ENCODE results near the gene HSD17B11. TPM values are rescaled to one million over a fixed set of nuclear protein-coding genes. Genes with fewer than 3 reads are reported as not detected.

The HSD17B11 gene
- total and polyA plus RNA-seq, 2 of the 8 experiments (the other 6 are each of a cell fraction or from before 2014, with no cell fraction given), result 6.0 to 9.0 TPM

- TF ChIP-seq CHD7 (IDR thresholded peaks at IDR 0.05; ENCODE audit: insufficient replicate concordance, low read length) (no peak), CHD2 (IDR thresholded peaks at IDR 0.05; ENCODE audit: low read length) (no peak)
Measured at GRCh38 chr4:87377816-87378215, 13.2 kb downstream of the HSD17B11 start (continued).

Data from H1 (cell line).